Stimulated activated CD4-positive, alpha-beta T cell treated with anti-CD3 and anti-CD28 coated beads, Interleukin-12 subunit alpha, Interleukin-12 subunit beta, amount 100 ng/mL, for 48 hours (primary cell): ENCODE data around the gene PYCARD.
A peak's percentile ranks its signal among the peaks of the same experiment; 100 is the strongest.
"Not testable (repeated sequence)": the region's sequence is repeated elsewhere in the genome, so short reads cannot be mapped to it uniquely, and the experiment has no call there.

Experiments used
- DNase-seq, 3 donors: peaks; one replicate each; pipeline ENCODE4 v3.0.0-alpha.2; 2020; ENCODE audit warnings: low read depth in 2 of 3, low spot score in 1 of 3

PYCARD gene

DNA sequence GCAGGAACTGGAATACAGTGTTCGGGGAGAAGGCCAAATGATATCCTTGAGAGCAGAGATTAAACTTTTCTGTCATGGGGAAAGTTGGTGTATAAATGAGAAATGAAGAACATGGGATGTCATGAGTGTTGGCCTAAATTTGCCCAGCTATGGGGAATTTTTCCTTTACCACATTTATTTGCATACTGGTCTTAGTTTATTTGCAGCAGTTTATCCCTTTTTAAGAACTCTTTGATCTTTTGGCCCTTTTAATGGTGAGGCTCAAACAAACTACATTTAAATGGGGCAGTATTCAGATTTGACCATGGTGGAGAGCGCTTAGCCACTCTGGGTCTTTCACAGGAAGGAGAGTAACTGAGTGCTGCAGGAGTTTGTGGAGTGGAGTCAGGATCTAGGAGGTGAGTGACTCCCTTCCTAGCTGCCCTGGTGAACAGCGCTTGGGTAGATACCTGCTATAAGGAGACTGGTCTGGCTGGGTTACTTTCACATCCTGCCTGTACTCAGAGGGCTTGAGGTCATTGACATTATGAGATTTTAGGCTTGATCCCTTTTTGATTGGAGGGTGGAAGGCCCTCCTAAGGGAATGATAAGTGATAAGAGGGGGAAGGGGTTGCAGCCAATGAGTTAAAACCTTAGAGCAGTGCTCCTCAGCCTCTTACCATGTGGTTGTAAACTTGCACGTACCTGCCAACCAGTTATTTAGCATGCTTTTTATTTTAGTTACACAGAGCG lies 10.7 kb downstream of the PYCARD start:
- no peak for DNase-seq

DNA sequence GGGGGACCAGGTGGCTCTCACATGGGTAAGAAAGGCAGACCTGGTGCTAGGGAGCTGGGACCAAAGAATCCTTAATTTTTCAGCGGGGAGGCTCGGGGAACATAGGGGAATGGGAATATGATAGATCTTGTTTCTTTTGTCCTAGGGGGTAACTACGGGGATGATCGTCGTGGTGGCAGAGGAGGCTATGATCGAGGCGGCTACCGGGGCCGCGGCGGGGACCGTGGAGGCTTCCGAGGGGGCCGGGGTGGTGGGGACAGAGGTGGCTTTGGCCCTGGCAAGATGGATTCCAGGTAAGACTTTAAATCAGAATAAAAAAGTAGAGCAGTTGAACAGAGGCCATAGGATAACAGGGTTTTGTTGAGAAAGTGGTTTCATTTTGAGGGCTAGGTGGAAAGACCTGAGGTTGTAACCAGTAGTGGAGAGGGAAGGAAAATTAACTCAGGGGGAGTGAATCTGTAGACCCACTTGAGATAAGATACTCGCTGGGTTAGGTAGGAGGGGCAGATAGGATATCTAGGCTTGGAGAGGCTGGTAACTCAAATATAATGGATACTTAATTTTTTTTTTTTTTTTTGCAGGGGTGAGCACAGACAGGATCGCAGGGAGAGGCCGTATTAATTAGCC lies 11.6 kb downstream of the PYCARD start:
- no peak for DNase-seq

DNA sequence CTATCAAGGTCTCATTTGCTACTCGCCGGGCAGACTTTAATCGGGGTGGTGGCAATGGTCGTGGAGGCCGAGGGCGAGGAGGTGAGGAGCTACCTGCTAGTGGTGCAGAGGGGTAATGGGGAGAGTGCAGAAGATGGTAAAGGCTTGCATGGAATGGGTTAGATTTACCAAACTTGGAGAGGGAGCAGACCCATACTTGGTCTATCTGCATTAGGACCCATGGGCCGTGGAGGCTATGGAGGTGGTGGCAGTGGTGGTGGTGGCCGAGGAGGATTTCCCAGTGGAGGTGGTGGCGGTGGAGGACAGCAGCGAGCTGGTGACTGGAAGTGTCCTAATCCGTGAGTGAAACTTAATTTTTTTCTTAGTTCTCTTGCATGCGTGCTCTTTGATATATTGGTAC lies 12.5 kb downstream of the PYCARD start:
- DNase-seq: no peak

DNA sequence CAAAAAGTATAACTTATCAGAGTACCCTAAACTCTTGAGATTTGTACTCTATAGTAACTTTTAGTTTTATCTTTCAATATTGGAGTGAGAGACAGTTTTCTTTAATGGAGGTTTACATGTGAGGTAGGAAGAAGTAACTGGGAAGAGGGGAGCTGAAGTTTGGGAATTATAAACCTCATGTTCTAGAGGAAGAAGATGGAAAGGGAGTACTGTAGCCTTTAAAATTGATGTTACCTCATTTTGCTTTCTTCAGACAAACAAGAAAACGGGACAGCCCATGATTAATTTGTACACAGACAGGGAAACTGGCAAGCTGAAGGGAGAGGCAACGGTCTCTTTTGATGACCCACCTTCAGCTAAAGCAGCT lies 13.2 kb downstream of the PYCARD start:
- no peak for DNase-seq

DNA sequence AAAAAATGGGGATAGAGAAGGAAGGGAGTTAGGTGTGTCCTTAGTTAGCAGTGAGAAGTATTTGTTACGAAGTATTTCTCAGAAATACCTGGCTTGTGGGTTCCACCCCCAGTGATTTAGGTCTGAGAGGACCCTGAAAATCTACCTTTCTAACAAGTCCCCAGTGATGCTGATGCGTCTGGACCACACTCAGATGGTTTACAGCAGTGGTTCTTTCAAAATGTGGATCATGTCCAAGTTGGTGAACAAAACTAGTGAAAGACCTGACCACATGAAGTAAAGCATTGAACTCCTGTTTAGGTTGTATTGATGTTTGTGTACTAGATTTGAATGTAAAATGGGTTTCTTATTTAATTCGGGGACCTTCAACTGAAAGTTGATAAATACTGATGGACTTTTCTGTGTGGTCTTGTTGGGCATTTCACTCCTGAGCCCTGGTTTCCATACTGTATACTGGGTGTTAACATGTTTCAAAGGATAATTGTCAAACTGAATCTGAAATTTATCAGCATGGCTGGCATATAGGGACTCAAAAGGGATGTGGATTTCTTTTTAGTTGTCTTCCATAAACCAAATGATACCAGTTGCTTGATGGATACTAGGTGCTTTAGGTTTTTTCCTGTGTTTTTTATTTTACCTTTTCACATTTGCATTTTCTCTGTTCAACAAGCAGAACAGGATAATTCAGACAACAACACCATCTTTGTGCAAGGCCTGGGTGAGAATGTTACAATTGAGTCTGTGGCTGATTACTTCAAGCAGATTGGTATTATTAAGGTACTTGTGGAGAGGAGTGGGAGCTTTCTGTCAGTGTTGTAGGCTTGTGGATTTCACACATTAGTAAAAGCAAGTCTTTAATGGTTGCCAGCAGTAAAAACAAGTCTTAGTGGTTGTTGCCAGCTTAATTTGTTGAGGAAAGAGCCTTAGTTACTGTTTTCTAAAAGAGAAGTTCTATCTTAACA lies 13.8 kb downstream of the PYCARD start:
- no peak for DNase-seq

DNA sequence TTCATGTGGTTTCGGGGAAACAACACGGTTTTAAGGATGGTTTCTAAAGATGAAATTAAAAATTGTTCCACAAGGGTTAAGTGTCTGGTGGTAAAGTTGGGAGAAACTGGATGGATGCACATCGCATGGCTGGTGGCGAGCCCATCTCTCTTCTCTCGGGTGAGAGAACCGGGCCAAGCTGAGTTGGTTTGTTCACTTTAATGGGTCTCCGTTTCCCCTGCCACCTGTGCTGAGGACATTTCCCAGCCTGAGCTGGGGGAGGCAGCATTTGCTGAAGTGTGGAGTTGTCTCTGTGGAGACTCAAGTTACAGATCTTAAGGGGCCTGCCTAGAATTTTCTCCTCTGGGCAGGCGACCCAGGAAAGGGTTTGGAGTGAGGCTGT lies 14.8 kb downstream of the PYCARD start:
- no peak for DNase-seq

DNA sequence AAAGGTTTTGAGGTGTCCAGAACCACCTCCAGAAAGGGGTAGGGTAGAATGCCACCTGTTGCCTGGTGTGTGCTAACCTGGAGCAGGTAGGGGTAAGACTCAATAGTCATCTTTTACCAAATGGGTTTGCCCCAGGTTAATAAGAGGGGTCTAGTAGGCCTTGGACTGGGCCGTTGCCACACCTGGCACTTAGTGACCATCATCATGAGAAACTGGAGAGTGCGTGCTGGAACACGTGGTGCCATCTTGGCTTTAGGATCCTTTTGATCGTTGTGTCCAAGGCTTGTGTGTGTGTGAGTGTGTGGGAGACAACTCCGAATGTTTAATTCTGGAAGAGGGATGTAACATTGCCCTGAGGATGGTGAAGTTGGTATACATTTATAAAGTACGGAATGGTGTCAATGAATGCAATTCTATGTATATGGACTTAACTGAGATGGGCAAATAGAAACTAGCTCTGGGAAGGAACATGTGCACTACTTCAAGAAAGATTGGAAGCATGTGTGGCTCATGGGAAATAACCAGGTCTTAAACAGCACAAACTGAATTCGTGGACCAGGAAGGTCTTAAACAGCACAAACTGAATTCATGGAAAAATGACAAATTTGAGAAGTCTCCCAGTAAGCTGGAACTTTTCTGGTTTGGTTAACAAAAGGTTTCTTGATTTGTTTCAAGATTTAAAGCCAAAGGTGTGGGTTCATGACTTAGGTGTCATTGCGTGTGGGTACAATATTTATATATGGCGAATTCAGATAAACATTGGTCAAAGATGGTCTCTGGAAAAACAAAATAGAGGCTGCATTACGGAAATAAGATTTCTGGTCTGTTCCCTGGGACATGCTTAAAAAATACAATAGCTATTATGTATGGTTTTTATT lies 15.4 kb downstream of the PYCARD start:
- no peak for DNase-seq

DNA sequence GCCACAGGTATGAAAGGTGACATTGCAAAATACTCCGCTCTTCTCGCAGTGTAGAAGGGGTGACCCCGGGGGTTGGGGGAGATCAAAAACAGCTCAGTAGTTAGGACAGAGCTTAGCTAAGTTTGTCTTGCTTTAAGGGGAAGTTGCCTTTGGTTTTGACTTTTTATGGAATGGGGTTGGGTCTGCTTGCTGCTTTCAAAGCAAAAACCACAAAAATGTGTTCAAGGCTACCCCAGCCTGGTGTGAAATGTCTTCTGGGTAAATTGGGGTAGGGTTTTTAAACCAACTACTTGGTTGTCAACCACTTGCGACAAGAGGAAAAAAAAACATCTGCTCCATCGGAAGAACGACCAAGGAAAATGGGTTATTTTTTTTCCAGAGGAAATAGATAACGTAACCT lies 16.4 kb downstream of the PYCARD start:
- DNase-seq: no peak

DNA sequence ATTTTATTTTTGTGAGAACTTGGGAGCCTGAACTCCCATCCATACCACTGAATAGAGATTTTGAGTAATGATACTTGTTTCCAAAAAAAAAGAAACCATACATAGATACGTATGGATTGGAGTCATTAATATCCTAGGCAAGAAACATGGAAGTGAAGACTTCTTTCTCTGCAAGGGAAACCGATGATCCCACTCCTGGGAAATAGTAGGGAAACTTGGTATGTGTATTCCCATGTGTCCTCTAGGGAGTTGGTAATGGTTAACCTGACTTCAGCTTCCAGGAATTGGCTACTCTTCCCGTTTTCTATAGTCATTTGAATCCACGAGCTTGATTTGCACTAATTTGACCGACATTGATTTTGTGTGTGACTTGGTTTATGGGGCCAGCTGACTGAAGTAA lies 17.2 kb downstream of the PYCARD start:
- no peak for DNase-seq

DNA sequence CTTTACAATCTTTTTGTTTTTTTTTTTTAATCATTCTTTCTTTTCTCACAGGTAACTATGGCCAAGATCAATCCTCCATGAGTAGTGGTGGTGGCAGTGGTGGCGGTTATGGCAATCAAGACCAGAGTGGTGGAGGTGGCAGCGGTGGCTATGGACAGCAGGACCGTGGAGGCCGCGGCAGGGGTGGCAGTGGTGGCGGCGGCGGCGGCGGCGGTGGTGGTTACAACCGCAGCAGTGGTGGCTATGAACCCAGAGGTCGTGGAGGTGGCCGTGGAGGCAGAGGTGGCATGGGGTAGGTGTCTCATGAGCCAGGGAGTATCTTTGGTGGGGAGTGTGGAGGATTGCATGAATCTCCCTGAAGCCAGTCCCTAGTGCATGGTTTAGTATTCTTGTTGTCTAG lies 17.7 kb downstream of the PYCARD start:
- no peak for DNase-seq

DNA sequence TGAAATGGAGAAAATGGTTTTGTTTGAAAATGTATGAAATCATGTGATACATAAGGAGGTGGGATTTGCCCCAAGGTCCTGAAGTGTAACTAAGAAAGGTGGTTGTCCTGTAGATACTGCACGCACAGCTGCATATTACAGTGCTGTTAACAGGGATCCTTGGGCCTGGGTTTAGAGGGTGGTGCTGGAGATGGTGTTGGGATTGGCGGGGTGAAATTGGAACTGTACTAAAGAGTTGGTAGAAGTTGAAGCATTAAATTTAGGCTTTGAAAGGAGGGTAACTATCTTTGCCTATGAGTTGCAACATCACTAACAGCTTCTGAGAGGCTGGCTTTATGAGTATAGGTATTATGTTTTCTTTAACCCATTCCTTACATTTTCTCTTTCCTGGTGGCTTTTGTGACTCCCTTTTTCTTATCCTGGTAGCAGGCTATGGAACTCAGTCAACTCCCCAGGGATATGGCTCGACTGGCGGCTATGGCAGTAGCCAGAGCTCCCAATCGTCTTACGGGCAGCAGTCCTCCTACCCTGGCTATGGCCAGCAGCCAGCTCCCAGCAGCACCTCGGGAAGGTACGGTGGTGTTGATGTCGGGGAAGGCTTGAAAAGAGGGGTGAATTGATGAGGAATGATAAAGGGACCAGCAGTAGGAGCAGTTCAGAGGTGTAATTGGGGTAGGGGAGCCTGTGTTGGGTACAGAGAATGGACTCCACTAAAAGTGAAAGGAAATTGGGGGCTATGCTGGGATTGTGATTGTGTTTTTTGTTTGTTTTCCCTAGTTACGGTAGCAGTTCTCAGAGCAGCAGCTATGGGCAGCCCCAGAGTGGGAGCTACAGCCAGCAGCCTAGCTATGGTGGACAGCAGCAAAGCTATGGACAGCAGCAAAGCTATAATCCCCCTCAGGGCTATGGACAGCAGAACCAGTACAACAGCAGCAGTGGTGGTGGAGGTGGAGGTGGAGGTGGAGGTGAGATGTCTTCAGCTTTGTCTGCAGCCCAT lies 18.8 kb downstream of the PYCARD start:
- DNase-seq: no peak

DNA sequence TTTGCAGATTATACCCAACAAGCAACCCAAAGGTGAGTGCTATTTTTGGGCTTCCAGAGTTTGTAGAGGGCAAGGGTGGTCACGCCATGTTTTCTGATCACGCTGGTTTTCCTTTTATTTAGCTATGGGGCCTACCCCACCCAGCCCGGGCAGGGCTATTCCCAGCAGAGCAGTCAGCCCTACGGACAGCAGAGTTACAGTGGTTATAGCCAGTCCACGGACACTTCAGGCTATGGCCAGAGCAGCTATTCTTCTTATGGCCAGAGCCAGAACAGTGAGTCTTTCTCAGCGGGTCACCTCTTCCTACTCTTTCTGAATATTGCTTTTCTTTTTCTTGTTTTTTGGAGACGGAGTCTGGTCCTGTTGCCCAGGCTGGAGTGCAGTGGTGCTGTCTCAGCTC lies 20.2 kb downstream of the PYCARD start:
- no peak for DNase-seq

DNA sequence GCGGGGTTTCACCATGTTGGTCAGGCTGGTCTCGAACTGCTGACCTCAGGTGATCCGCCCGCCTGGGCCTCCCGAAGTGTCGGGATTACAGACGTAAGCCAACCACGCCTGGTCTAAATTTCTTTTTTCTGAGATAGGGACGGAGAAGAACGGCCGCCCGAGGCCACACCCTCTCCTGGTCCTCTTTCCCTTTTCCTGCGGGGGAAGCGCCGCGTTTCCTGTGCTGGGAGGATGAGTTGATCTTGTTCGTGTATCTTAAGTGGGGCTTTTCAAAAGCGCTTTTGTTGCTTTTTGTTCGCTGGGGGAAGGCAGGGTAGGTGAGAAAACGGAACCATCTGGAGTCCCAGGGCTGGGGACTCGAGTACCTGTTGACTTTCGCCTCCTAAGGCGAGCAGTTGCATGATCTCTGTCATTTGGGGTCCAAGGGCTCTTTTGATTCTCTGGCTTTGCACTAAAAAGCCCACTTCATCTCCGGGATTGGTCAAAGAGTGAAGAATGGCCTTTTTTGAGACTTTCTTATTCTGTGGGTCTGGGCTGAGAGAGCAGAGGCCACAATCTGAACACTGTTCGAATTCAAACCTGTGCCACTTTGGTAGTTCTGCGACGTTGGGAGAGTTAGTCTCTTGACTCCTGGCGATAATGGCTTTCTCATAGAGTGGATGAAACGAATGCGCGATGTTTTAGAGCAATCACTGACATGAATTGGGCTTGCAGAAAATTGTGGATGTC lies 21.3 kb downstream of the PYCARD start:
- peak in 1 of 3 donors; percentile 35 for DNase-seq

DNA sequence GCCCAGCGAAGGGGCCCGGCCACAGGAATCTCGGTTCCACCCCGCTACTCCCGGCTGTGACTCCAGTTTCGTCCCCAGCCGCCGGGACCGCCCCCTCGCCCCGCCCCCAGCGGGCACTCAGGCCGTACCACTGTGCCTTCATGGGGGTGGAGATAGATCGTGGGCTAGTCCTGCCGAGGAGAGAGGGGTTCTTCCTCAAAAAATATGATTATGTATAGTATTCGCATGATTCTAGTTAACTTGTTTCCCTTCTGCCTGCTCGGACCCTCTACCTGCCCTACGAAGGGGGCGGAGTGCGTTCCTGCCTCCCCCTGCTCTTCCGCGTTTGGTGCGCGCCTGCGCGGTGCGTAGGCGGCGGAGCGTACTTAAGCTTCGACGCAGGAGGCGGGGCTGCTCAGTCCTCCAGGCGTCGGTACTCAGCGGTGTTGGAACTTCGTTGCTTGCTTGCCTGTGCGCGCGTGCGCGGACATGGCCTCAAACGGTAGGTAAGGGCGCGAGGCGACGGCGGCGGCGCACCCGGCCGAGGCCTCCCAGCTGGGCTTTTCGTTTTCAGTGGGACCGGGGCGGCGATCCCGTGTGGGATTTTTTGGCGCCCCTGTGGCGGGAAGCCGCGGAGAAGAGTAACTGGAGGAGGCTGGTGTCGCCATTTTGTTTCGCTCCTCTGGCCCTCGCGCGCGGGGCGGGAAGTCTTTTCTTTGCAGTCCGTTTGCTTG lies 22.7 kb downstream of the PYCARD start, which contains the start of gene FUS:
TSS of gene FUS (plus strand) at position 393 of the 713 bp plus-strand sequence. CDS start at position 469, 76 bp downstream.
- peak; percentile 86 to 87 (median 86) for DNase-seq

DNA sequence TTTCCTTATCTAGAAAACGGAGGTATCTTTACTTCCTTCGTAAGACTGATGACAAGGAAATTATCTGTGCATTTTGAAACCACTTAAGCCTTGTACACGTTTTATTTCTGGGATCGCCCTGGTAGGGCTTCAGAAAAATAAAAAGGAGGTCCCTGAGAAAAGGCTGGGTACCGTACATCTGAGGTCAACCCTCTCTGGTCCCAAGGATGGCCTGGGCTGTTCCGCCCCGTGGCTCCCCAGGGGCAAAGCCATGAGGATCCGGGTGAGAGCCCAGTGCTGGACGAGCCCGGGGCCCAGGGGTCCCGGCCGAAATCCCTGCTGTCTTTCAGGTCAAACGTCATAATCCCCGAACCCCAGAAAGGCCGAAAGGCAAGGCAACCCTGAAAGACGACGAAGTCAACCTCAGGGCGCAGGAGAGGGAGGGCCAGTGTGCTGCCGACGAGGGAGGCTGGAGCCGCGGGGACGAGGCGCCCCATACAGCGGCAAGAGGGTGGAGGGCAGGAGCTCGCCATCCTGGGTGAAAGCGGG lies 23.3 kb downstream of the PYCARD start:
- DNase-seq: no peak

DNA sequence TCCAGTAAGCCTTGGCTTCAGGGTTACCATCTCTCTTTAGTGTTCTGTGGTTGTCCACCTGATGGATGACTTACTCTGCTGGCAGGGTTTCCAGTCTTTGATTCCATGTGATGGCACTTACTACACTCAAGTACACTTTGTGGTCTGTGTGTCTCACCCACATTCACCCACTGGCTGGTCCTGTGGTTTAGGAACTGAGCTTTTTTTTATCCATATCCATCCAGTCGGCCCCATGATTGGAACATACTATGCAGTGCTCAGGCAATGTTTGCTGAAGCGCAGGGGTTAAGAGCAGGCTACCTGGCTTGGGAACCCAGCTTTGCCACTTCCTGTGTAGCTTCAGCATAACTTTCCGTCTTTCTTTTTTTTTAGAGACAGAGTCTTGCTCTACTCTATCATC lies 25.4 kb downstream of the PYCARD start:
- peak in 1 of 3 donors; percentile 47 for DNase-seq

DNA sequence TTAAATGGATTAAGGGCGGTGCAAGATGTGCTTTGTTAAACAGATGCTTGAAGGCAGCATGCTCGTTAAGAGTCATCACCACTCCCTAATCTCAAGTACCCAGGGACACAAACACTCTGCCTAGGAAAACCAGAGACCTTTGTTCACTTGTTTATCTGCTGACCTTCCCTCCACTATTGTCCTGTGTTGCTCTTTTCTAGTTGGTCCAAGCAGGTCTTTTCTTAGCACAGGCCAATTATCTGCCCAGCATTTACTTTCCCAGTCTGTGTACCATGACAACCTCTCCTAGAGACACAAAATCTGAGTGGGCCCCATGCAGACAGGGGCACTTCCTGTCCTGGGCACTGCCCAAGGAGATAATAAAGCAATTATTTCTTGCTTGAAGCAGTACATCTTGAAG lies 32.5 kb downstream of the PYCARD start:
- not testable (repeated sequence) for DNase-seq

DNA sequence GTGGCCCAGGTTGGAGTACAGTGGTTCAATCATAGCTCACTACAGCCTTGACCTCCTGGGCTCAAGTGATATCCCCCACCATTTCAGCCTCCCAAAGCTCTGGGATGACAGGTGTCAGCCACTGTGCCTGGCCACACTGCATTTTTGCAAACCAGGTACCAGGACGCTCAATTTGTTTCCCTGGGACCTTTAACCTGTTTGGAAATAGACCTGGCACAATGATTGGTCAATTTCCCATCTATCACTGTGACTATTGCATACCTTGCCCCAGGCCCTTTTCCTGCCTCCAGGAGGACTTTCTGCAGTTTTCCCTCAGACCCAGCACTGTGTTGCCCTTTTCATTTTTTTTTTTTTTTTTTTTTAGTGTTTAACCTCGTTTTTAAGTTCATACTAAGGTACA lies 33.7 kb downstream of the PYCARD start:
- DNase-seq: no peak
